Gastroesophageal sphincter (tissue), 3 donors: ENCODE measurements around the gene NSUN3.

Experiments
- EP300 ChIP-seq: sonication (generic); formaldehyde crosslinking; IDR thresholded peaks from one replicate; pipeline ENCODE4 v1.6.1; 2017; ENCODE audit warnings: antibody characterized with exemption, mild to moderate bottlenecking
- POLR2A ChIP-seq, 2 donors: fragments of 450-650 bp; IDR thresholded peaks; one replicate each; pipeline ENCODE4 v1.6.1; 2017; ENCODE audit warnings: antibody characterized with exemption in 2 of 2, mild to moderate bottlenecking in 2 of 2, moderate library complexity in 1 of 2
- TF ChIP-seq, protein P1 (sequence below), 4 experiments: fragments of 200-600 bp in 2 of 4; fragments of 450-650 bp in 2 of 4; sonication (generic) in 1 of 4; IDR thresholded peaks; one replicate each; pipeline ENCODE4 v1.5.1; 2017 to 2019; ENCODE audit warnings: antibody characterized with exemption in 4 of 4, mild to moderate bottlenecking in 2 of 4, moderate library complexity in 2 of 4

DNA sequence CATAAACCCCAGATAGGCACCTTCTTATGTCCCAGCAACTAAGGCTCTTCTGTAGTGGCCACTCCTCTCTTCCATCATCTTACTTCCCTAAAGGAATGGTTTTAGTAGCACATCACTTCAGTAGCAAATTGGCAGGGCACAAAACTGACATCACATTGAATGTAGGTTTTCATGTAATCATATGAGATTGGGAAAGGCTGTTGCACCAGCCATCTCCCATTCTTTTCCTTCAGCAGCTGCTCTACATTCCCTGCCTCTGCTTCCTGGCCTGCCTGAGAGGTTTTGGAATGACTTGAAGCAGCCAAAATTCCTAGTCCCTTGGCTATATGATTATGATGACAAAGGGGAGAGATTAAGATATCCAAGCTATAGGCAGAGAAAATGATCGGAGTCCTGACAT lies 36.5 kb downstream of the NSUN3 start:
- TF ChIP-seq, protein P1, sequence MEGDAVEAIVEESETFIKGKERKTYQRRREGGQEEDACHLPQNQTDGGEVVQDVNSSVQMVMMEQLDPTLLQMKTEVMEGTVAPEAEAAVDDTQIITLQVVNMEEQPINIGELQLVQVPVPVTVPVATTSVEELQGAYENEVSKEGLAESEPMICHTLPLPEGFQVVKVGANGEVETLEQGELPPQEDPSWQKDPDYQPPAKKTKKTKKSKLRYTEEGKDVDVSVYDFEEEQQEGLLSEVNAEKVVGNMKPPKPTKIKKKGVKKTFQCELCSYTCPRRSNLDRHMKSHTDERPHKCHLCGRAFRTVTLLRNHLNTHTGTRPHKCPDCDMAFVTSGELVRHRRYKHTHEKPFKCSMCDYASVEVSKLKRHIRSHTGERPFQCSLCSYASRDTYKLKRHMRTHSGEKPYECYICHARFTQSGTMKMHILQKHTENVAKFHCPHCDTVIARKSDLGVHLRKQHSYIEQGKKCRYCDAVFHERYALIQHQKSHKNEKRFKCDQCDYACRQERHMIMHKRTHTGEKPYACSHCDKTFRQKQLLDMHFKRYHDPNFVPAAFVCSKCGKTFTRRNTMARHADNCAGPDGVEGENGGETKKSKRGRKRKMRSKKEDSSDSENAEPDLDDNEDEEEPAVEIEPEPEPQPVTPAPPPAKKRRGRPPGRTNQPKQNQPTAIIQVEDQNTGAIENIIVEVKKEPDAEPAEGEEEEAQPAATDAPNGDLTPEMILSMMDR (IDR thresholded peaks at IDR 0.05) = no peak
- TF ChIP-seq EP300 (no peak), POLR2A (IDR thresholded peaks at IDR 0.05) (no peak)
